Measurements from ENCODE around the gene CALML6. TPM values are rescaled to one million over a fixed set of nuclear protein-coding genes. Genes with fewer than 3 reads are reported as not detected.

The CALML6 gene
- total and polyA plus RNA-seq, 8 donors = 0.39 to 4.4 (median 1.1) TPM

GRCh38 chr1:1921459-1921862 lies 6.4 kb downstream of the CALML6 start:
- no peaks in the 10 kb centered on the region for H3K9me3 ChIP-seq
- H3K4me3 ChIP-seq = no peak overlapping the region
- FAIRE-seq = no peak
- TF ChIP-seq CTCF (IDR thresholded peaks at IDR 0.05) = no peak
- no peaks in the 10 kb centered on the region for H3K27me3 ChIP-seq
- H3K36me3 ChIP-seq = no peaks in the 10 kb centered on the region
- 84 to 91% methylated on average over 6 of the region's 6 CpGs for WGBS, 2 donors
- no peak overlapping the region for H3K27ac ChIP-seq
- H3K4me1 ChIP-seq = peaks cover 0 to 7% (median 0%) of the 10 kb centered on the region in 3 donors
- peak in 5 of 6 donors; percentile 32 to 86 (median 55) for DNase-seq
- intact Hi-C loops (cut with DNase I) = no loop called here
- ATAC-seq = no peak

GRCh38 chr1:1921901-1922701 lies 7.0 kb downstream of the CALML6 start:
- no peak for FAIRE-seq
- intact Hi-C loops (cut with DNase I) = no loop called here
- H3K9me3 ChIP-seq = no peaks in the 10 kb centered on the region
- no peaks in the 10 kb centered on the region for H3K27me3 ChIP-seq
- no peak for ATAC-seq
- peak in 4 of 6 donors; percentile 31 to 72 (median 60) for DNase-seq
- WGBS, 2 donors = 90 to 91% methylated on average over 16 of the region's 16 CpGs
- TF ChIP-seq CTCF (IDR thresholded peaks at IDR 0.05) = no peak
- H3K4me1 ChIP-seq = peaks cover 0 to 5% (median 0%) of the 10 kb centered on the region in 3 donors
- no peak overlapping the region for H3K27ac ChIP-seq
- no peak overlapping the region for H3K4me3 ChIP-seq
- H3K36me3 ChIP-seq = no peaks in the 10 kb centered on the region

GRCh38 chr1:1922702-1922955 lies 7.6 kb downstream of the CALML6 start:
- no peak for TF ChIP-seq CTCF (IDR thresholded peaks at IDR 0.05)
- no peaks in the 10 kb centered on the region for H3K27me3 ChIP-seq
- no peaks in the 10 kb centered on the region for H3K9me3 ChIP-seq
- H3K4me1 ChIP-seq = peaks cover 0 to 5% (median 0%) of the 10 kb centered on the region in 3 donors
- FAIRE-seq (no peak), DNase-seq (peak in 2 of 6 donors; percentile 22 to 59), ATAC-seq (no peak)
- intact Hi-C loops (cut with DNase I) = no loop called here
- H3K4me3 ChIP-seq = no peak overlapping the region
- 80% methylated on average over 6 of the region's 6 CpGs for WGBS, 2 donors
- no peaks in the 10 kb centered on the region for H3K36me3 ChIP-seq
- H3K27ac ChIP-seq = no peak overlapping the region

GRCh38 chr1:1922956-1923833 lies 8.1 kb downstream of the CALML6 start:
- no peaks in the 10 kb centered on the region for H3K27me3 ChIP-seq
- WGBS, 2 donors = 70 to 73% methylated on average over 26 to 29 of the region's 29 CpGs
- no peak overlapping the region for H3K27ac ChIP-seq
- ATAC-seq = no peak
- intact Hi-C loops (cut with DNase I) = no loop called here
- DNase-seq = peak in 4 of 6 donors; percentile 21 to 82 (median 54)
- no peaks in the 10 kb centered on the region for H3K36me3 ChIP-seq
- no peaks in the 10 kb centered on the region for H3K9me3 ChIP-seq
- no peak for TF ChIP-seq CTCF (IDR thresholded peaks at IDR 0.05)
- FAIRE-seq = no peak
- no peak overlapping the region for H3K4me3 ChIP-seq
- peaks cover 0 to 5% (median 0%) of the 10 kb centered on the region in 3 donors for H3K4me1 ChIP-seq
